ENCODE data around the gene VCL.

Gene VCL

GRCh38 chr10:74150990-74151878 lies 153.3 kb downstream of the VCL start, which contains the start of gene ADK:
Gene ADK, plus strand, starts transcription at chr10:74151221. Its CDS starts 58 bp downstream, at chr10:74151279.
- DNase-seq (ENCODE audit: low read depth in 2 of 2) = peak; percentile 100

- DNase-seq (ENCODE audit: low read depth in 2 of 2) = no peak
Observed at GRCh38 chr10:74151879-74152722, 154.2 kb downstream of the VCL start.

GRCh38 chr10:74153123-74153522 lies 155.2 kb downstream of the VCL start:
- DNase-seq (ENCODE audit: low read depth in 2 of 2) = no peak

GRCh38 chr10:74153676-74154075 lies 155.8 kb downstream of the VCL start:
- no peak for DNase-seq (ENCODE audit: low read depth in 2 of 2)

- DNase-seq (ENCODE audit: low read depth in 2 of 2) = no peak
Observed at GRCh38 chr10:74156919-74157289, 159.0 kb downstream of the VCL start.

GRCh38 chr10:74160013-74160412 lies 162.1 kb downstream of the VCL start:
- DNase-seq (ENCODE audit: low read depth in 2 of 2) = no peak

- DNase-seq (ENCODE audit: low read depth in 2 of 2) = no peak
Observed at GRCh38 chr10:74163319-74164068, 165.6 kb downstream of the VCL start.

- no peak for DNase-seq (ENCODE audit: low read depth in 2 of 2)
Observed at GRCh38 chr10:74164716-74165529, 167.0 kb downstream of the VCL start.

- no peak for DNase-seq (ENCODE audit: low read depth in 2 of 2)
Observed at GRCh38 chr10:74165530-74165901, 167.6 kb downstream of the VCL start.

GRCh38 chr10:74167443-74167842 lies 169.5 kb downstream of the VCL start:
- DNase-seq (ENCODE audit: low read depth in 2 of 2) = no peak

All from stimulated activated CD4-positive, alpha-beta T cell treated with anti-CD3 and anti-CD28 coated beads, Interleukin-1b, Interleukin-23, amount 100 ng/mL, for 4 hours (primary cell).